SK-N-SH treated with all-trans-retinoic acid at 6 μM for 48 hours (cell line): ENCODE data around the gene NEB.

Experiments
- ATAC-seq: fragments of 200-7000 bp; cut with Tn5 transposase; 3 replicates; pipeline ENCODE4 v1.9.1; 2020; ENCODE audit warnings: mild to moderate bottlenecking, moderate library complexity
- ARNTL ChIP-seq: fragments of 450-650 bp; formaldehyde crosslinking; IDR thresholded peaks from 2 replicates; pipeline ENCODE4 v1.5.0; 2020; ENCODE audit warnings: low read depth, mild to moderate bottlenecking, moderate library complexity, borderline replicate concordance
- BACH2 ChIP-seq: fragments of 250-450 bp; sonication (Bioruptor Pico); IDR thresholded peaks from 2 replicates; pipeline ENCODE4 v1.9.0; 2021; ENCODE audit warnings: mild to moderate bottlenecking, borderline replicate concordance
- CSDC2 ChIP-seq: fragments of 250-450 bp; sonication (Bioruptor Pico); IDR thresholded peaks from 2 replicates; pipeline ENCODE4 v1.5.0; 2020; ENCODE audit warnings: mild to moderate bottlenecking, moderate library complexity
- ESRRG ChIP-seq: fragments of 250-450 bp; sonication (Bioruptor Pico); IDR thresholded peaks from 2 replicates; pipeline ENCODE4 v1.6.1; 2021; ENCODE audit warnings: mild to moderate bottlenecking
- GLIS3 ChIP-seq: fragments of 250-450 bp; sonication (Bioruptor Pico); IDR thresholded peaks from 2 replicates; pipeline ENCODE4 v1.5.0; 2020; ENCODE audit warnings: mild to moderate bottlenecking, moderate library complexity
- ISL1 ChIP-seq: fragments of 250-450 bp; sonication (Bioruptor Pico); IDR thresholded peaks from 2 replicates; pipeline ENCODE4 v2.1.2; 2022; ENCODE audit warnings: mild to moderate bottlenecking, moderate library complexity
- OSR1 ChIP-seq: fragments of 250-450 bp; sonication (Bioruptor Pico); IDR thresholded peaks from 2 replicates; pipeline ENCODE4 v1.8.0; 2022; ENCODE audit warnings: moderate library complexity, mild to moderate bottlenecking, inconsistent platforms
- PPARA ChIP-seq: fragments of 250-450 bp; sonication (Bioruptor Pico); IDR thresholded peaks from 2 replicates; pipeline ENCODE4 v1.5.0; 2020; ENCODE audit warnings: mild to moderate bottlenecking, borderline replicate concordance
- RARB ChIP-seq: fragments of 250-450 bp; sonication (Bioruptor Pico); IDR thresholded peaks from 2 replicates; pipeline ENCODE4 v1.8.0; 2021; ENCODE audit warnings: mild to moderate bottlenecking, moderate library complexity
- SNAI2 ChIP-seq: fragments of 250-450 bp; sonication (Bioruptor Pico); IDR thresholded peaks from 2 replicates; pipeline ENCODE4 v1.5.0; 2020; ENCODE audit warnings: mild to moderate bottlenecking, moderate library complexity
- TCF4 ChIP-seq: fragments of 250-450 bp; sonication (Bioruptor Pico); IDR thresholded peaks from 2 replicates; pipeline ENCODE4 v1.8.0; 2021; ENCODE audit warnings: mild to moderate bottlenecking, moderate library complexity, borderline replicate concordance
- TOX ChIP-seq: fragments of 250-450 bp; sonication (Bioruptor Pico); IDR thresholded peaks from 2 replicates; pipeline ENCODE4 v1.8.0; 2021; ENCODE audit warnings: mild to moderate bottlenecking, moderate library complexity, borderline replicate concordance
- ZC3H10 ChIP-seq: fragments of 250-450 bp; sonication (Bioruptor Pico); IDR thresholded peaks from 2 replicates; pipeline ENCODE4 v1.5.1; 2021; ENCODE audit warnings: mild to moderate bottlenecking, moderate library complexity
- ZFP3 ChIP-seq: fragments of 250-450 bp; sonication (Bioruptor Pico); IDR thresholded peaks from 2 replicates; pipeline ENCODE4 v1.5.0; 2020; ENCODE audit warnings: mild to moderate bottlenecking, moderate library complexity
- ZFP30 ChIP-seq: fragments of 450-650 bp; formaldehyde crosslinking; IDR thresholded peaks from 2 replicates; pipeline ENCODE4 v1.5.0; 2022; ENCODE audit warnings: mild to moderate bottlenecking, moderate library complexity
- ZNF565 ChIP-seq: fragments of 450-650 bp; formaldehyde crosslinking; conservative IDR thresholded peaks from 2 replicates; pipeline ENCODE4 v1.5.0; 2020; ENCODE audit warnings: low read depth, mild to moderate bottlenecking, moderate library complexity
- ZNF70 ChIP-seq: fragments of 450-650 bp; formaldehyde crosslinking; IDR thresholded peaks from 2 replicates; pipeline ENCODE4 v1.5.0; 2020; ENCODE audit warnings: mild to moderate bottlenecking, moderate library complexity
- ZNF8 ChIP-seq: fragments of 450-650 bp; formaldehyde crosslinking; IDR thresholded peaks from 2 replicates; pipeline ENCODE4 v1.5.0; 2020; ENCODE audit warnings: mild to moderate bottlenecking, moderate library complexity
- TF ChIP-seq, protein P1 (sequence below): fragments of 250-450 bp; sonication (Bioruptor Pico); IDR thresholded peaks from 2 replicates; pipeline ENCODE4 v1.8.0; 2021; ENCODE audit warnings: low read depth, mild to moderate bottlenecking, moderate library complexity, borderline replicate concordance
- TF ChIP-seq, protein P2 (sequence below): fragments of 250-450 bp; sonication (Bioruptor Pico); IDR thresholded peaks from 2 replicates; pipeline ENCODE4 v1.8.0; 2020; ENCODE audit warnings: mild to moderate bottlenecking, moderate library complexity, borderline replicate concordance
- TF ChIP-seq, protein P3 (sequence below): fragments of 250-450 bp; sonication (Bioruptor Pico); IDR thresholded peaks from 2 replicates; pipeline ENCODE4 v1.5.1; 2020; ENCODE audit warnings: low read depth, mild to moderate bottlenecking, moderate library complexity
- TF ChIP-seq, protein P4 (sequence below): fragments of 250-450 bp; sonication (Bioruptor Pico); IDR thresholded peaks from 2 replicates; pipeline ENCODE4 v1.5.0; 2020; ENCODE audit warnings: mild to moderate bottlenecking, moderate library complexity

Gene NEB

DNA sequence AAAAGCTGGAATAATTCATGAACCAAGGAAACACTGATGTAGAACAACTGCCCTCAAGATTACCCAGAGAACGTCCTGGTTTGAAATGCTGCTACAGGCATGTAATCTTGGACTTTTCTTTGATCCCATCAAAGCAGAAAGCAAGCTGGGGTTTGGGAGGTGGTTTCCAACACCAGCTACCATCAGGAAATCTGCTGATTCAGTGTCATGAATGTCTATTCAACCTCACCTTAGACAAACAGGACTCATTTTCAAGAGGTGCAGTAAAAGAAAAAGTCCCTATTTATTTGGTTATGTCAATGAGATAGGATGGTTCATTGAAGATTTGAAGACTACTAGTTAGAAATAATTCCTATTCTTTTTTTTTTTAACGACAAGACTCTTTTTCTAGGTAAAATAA, 72.7 kb downstream of the NEB start:
- TF ChIP-seq BACH2 (CRISPR knock-in tag), result no peak
- no peak for ATAC-seq

DNA sequence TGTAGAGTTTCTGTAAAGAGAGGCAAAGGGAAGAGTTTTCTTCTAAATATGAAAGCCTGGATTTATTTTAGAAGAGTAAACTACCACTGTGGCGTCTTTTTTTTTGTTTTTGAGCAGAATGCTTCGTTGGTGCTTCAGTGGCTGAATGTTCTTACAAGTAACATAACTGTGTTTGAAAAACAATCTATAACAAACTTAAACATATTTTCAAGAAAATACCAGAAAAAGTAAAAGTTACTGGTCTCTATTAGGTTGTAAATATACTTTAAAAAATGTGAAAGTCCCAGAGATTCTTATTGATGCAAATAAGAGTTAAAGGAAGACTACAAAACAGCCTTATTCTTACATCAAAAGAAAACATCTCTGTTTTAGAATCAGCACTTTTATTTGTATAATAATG, 76.2 kb downstream of the NEB start:
- TF ChIP-seq RARB, result no peak
- TF ChIP-seq, protein P1, sequence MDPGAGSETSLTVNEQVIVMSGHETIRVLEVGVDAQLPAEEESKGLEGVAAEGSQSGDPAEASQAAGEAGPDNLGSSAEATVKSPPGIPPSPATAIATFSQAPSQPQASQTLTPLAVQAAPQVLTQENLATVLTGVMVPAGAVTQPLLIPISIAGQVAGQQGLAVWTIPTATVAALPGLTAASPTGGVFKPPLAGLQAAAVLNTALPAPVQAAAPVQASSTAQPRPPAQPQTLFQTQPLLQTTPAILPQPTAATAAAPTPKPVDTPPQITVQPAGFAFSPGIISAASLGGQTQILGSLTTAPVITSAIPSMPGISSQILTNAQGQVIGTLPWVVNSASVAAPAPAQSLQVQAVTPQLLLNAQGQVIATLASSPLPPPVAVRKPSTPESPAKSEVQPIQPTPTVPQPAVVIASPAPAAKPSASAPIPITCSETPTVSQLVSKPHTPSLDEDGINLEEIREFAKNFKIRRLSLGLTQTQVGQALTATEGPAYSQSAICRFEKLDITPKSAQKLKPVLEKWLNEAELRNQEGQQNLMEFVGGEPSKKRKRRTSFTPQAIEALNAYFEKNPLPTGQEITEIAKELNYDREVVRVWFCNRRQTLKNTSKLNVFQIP (CRISPR knock-in tag), result no peak
- no peak for TF ChIP-seq BACH2 (CRISPR knock-in tag)
- no peak for ATAC-seq

DNA sequence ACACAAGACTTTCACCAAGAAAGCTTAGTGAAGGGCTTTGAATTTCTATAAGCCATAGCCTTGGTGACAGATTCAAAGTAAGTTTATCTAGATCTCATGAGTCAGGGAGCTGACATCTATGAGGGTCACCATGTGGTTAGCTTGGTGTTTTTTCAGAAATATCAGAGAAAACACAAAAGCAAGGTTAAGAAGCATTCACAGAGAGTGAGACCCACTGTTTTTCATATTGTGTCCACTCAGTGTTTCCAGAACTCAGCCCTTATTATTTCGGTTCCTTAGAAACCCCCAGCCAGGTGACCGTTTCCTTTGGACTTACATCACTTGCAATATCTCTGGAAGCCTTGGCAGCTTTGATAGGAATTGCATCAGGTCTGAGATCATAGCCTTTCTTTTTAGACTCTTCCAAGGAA, 76.6 kb downstream of the NEB start:
- ATAC-seq, result no peak
- TF ChIP-seq, protein P2, sequence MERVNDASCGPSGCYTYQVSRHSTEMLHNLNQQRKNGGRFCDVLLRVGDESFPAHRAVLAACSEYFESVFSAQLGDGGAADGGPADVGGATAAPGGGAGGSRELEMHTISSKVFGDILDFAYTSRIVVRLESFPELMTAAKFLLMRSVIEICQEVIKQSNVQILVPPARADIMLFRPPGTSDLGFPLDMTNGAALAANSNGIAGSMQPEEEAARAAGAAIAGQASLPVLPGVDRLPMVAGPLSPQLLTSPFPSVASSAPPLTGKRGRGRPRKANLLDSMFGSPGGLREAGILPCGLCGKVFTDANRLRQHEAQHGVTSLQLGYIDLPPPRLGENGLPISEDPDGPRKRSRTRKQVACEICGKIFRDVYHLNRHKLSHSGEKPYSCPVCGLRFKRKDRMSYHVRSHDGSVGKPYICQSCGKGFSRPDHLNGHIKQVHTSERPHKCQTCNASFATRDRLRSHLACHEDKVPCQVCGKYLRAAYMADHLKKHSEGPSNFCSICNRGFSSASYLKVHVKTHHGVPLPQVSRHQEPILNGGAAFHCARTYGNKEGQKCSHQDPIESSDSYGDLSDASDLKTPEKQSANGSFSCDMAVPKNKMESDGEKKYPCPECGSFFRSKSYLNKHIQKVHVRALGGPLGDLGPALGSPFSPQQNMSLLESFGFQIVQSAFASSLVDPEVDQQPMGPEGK (CRISPR knock-in tag), result no peak
- TF ChIP-seq, protein P3, sequence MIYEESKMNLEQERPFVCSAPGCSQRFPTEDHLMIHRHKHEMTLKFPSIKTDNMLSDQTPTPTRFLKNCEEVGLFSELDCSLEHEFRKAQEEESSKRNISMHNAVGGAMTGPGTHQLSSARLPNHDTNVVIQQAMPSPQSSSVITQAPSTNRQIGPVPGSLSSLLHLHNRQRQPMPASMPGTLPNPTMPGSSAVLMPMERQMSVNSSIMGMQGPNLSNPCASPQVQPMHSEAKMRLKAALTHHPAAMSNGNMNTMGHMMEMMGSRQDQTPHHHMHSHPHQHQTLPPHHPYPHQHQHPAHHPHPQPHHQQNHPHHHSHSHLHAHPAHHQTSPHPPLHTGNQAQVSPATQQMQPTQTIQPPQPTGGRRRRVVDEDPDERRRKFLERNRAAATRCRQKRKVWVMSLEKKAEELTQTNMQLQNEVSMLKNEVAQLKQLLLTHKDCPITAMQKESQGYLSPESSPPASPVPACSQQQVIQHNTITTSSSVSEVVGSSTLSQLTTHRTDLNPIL (CRISPR knock-in tag), result no peak
- TF ChIP-seq OSR1 (CRISPR knock-in tag), result no peak
- TF ChIP-seq PPARA, result no peak
- TF ChIP-seq ZFP3 (CRISPR knock-in tag), result no peak
- TF ChIP-seq, protein P1 (CRISPR knock-in tag), result no peak
- no peak for TF ChIP-seq ZC3H10 (CRISPR knock-in tag)
- TF ChIP-seq, protein P4, sequence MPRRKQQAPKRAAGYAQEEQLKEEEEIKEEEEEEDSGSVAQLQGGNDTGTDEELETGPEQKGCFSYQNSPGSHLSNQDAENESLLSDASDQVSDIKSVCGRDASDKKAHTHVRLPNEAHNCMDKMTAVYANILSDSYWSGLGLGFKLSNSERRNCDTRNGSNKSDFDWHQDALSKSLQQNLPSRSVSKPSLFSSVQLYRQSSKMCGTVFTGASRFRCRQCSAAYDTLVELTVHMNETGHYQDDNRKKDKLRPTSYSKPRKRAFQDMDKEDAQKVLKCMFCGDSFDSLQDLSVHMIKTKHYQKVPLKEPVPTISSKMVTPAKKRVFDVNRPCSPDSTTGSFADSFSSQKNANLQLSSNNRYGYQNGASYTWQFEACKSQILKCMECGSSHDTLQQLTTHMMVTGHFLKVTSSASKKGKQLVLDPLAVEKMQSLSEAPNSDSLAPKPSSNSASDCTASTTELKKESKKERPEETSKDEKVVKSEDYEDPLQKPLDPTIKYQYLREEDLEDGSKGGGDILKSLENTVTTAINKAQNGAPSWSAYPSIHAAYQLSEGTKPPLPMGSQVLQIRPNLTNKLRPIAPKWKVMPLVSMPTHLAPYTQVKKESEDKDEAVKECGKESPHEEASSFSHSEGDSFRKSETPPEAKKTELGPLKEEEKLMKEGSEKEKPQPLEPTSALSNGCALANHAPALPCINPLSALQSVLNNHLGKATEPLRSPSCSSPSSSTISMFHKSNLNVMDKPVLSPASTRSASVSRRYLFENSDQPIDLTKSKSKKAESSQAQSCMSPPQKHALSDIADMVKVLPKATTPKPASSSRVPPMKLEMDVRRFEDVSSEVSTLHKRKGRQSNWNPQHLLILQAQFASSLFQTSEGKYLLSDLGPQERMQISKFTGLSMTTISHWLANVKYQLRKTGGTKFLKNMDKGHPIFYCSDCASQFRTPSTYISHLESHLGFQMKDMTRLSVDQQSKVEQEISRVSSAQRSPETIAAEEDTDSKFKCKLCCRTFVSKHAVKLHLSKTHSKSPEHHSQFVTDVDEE (CRISPR knock-in tag), result no peak
- no peak for TF ChIP-seq ZNF8
- no peak for TF ChIP-seq ESRRG (CRISPR knock-in tag)
- no peak for TF ChIP-seq ARNTL (CRISPR knock-in tag)
- TF ChIP-seq ZNF565 (CRISPR knock-in tag), result no peak
- TF ChIP-seq ISL1, result no peak
- no peak for TF ChIP-seq TCF4 (CRISPR knock-in tag)
- no peak for TF ChIP-seq BACH2 (CRISPR knock-in tag)

DNA sequence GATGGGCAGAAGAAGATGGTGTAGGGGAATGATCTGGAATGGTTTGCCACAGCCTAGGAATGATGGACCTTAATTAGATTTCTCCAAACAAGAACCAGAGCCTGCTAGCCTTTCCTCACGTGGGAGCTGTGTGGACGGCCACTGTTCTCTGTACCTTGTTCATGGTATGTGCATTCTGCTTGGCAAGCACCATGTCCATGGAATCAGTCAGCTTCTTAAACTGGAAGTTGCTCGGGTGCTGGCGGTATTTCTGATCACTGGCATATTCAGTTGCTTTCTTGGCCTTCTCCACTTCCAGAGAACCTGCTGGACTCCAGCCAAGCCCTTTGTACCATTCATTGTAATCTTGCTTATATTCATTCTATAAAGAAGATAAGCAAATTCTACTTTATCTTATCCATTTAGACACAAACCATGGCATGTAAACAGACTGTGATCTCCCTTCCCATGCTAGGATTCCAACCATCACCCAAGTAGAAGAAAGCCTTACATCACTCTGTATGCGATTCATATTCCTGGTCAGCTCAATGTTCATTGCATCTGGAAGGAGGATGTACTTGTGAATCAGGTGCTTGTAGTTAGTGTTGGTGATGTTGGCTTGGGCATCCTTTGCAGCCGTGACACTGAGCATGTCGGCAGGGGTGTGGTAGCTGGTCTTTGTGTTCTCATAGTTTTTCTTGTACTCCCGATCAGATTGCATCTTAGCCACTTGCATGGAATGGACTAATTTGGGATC, 78.4 kb downstream of the NEB start:
- ATAC-seq, result no peak
- no peak for TF ChIP-seq ZNF70 (CRISPR knock-in tag)
- TF ChIP-seq BACH2 (CRISPR knock-in tag), result no peak
- TF ChIP-seq ISL1, result no peak
- no peak for TF ChIP-seq SNAI2 (CRISPR knock-in tag)
- TF ChIP-seq, protein P1 (CRISPR knock-in tag), result no peak
- no peak for TF ChIP-seq RARB
- TF ChIP-seq ZFP3 (CRISPR knock-in tag), result no peak
- no peak for TF ChIP-seq TOX
- TF ChIP-seq, protein P2 (CRISPR knock-in tag), result no peak
- no peak for TF ChIP-seq CSDC2 (CRISPR knock-in tag)
- TF ChIP-seq GLIS3, result no peak
- no peak for TF ChIP-seq ZFP30
